Fibroblast of lung (primary cell): ENCODE data around the gene RUFY3.

ENCODE experiments used
- EZH2 ChIP-seq: IDR thresholded peaks from 2 replicates; pipeline ENCODE4 v1.5.1; 2012; ENCODE audit warnings: low read length, control low read depth, mild to moderate bottlenecking; ENCODE audit errors: missing control alignments
- TF ChIP-seq, protein P1 (sequence below), 2 donors: IDR thresholded peaks in 1 of 2; conservative IDR thresholded peaks in 1 of 2; 1 replicate in 1 of 2; 2 replicates in 1 of 2; pipeline ENCODE4 v1.5.1; 2011 to 2012; ENCODE audit warnings: low read length in 2 of 2, control low read depth in 1 of 2, inconsistent platforms in 1 of 2, low read depth in 1 of 2, mild to moderate bottlenecking in 1 of 2

GRCh38 chr4:70712150-70712549 is 9.6 kb upstream of the RUFY3 start:
- TF ChIP-seq, protein P1, sequence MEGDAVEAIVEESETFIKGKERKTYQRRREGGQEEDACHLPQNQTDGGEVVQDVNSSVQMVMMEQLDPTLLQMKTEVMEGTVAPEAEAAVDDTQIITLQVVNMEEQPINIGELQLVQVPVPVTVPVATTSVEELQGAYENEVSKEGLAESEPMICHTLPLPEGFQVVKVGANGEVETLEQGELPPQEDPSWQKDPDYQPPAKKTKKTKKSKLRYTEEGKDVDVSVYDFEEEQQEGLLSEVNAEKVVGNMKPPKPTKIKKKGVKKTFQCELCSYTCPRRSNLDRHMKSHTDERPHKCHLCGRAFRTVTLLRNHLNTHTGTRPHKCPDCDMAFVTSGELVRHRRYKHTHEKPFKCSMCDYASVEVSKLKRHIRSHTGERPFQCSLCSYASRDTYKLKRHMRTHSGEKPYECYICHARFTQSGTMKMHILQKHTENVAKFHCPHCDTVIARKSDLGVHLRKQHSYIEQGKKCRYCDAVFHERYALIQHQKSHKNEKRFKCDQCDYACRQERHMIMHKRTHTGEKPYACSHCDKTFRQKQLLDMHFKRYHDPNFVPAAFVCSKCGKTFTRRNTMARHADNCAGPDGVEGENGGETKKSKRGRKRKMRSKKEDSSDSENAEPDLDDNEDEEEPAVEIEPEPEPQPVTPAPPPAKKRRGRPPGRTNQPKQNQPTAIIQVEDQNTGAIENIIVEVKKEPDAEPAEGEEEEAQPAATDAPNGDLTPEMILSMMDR (conservative IDR thresholded peaks at IDR 0.05 in 1 of 2, IDR thresholded peaks at IDR 0.05 in 1 of 2; ENCODE audit: low read depth in 1 of 2, low read length in 2 of 2): no peak
- TF ChIP-seq EZH2: no peak
